NOMO-1 (cell line): ENCODE results near the gene SMC6.

Source experiments
- DNase-seq, 2 experiments: peaks; one replicate each; lab custom pipeline; 2025; ENCODE audit not compliant: unreplicated experiment in 2 of 2; lab: John Stamatoyannopoulos, UW

The SMC6 gene

DNA sequence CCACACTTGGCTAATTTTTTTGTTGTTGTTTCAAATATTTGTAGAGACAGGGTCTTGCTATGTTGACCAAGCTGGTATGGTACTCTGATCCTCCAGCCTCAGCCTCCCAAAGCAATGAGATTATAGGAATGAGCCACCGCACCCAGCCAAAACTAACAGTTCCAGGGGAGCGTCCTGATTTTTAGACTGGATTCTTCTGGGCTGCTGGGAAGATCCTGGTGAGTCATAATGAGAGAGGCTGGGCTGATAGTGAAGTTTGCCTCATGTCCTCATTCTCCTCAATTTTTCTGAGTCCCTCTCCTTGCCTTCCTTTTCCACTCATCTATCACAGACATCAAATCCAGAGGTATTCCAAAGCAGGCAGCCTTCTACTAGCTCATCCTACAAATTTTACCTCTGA, 131.8 kb downstream of the SMC6 start:
- DNase-seq: no peak

DNA sequence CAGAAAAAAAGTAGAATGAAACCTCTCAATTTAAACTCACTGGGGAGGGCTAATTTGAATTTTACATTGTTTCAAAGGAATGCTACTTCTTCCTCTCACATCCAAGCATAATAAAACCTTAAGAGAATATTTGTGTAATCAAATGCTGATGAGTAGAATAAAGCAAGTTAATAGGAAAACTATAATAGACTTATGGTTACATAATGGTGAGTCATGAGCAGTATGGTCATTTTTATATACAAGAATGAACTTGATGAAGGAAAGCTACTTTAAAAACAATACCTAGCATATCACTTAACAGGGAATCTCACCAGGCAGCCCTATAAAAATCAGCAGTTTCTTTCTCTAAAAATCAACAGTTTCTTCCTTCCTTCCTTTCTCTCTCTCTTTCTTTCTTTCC, 132.8 kb downstream of the SMC6 start:
- no peak for DNase-seq

GRCh38 chr2:17620280-17620679, 133.3 kb downstream of the SMC6 start:
- no peak for DNase-seq

DNA sequence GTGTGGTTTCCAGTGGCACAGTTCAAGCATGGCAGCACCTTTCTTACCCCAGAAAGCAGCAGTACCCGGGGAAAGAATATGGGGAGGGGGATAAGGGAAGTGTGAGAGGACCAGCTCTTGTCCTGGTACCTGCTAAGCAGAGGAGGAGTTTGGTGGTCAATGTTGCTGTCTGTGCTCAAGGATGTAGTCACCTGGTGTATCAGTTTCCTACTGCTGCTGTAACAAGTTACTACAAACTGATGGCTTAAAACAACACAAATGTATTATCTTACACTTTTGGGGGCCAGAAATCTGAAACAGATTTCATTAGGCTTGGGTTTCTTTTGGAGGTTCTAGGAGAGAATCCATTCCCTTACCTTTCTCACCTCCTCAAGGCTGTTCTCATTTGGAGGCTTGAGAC, 135.7 kb downstream of the SMC6 start:
- no peak for DNase-seq

DNA sequence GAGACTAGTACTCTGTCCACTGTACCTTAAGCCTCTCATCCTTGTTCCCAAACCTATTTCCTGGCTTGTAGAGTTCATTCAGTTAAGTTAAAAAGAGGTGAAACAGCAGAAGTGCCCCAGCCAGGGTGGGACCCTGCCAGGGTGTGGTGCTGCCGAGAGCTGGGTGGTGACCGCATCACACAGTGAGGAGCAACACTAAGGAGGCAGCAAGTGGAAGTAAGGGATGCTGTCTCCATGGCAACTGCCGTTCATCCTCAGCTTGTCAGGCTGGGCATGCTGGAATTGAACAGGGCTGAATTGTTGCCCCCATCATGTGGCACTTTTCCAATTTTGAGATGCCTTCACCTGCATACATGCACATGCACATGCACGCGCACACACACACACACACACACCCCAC, 136.1 kb downstream of the SMC6 start:
- DNase-seq: no peak

GRCh38 chr2:17616405-17616804, 137.2 kb downstream of the SMC6 start:
- DNase-seq: no peak

DNA sequence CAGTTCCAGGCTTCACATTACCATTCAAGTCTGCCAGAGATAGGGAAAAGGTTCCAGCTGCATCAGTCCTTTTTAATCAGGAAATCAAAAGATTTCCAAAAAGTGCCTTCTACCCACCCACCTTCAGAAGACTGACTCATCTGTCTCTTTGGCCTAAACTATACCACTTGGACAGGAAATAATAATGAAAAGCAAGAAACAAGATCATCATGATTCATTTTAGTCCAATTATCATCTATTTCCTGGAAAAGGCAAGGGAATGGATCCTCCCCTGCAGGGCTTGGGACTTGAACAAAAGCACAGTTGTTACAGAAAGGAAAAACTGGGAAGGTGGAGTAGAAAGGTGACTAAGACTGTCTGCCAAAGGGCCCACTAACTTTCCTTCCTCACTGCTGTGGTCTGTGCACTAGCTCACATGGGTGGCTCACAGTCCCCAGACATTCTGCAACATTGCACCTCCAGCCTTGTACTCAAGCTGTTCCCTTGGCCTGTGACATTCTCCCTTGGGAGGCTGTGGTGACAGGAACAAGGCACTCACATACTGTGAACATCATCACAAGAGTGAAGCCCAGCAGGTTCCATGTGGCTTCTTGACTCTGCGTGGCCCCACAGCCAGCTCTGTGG, 137.8 kb downstream of the SMC6 start:
- no peak for DNase-seq

DNA sequence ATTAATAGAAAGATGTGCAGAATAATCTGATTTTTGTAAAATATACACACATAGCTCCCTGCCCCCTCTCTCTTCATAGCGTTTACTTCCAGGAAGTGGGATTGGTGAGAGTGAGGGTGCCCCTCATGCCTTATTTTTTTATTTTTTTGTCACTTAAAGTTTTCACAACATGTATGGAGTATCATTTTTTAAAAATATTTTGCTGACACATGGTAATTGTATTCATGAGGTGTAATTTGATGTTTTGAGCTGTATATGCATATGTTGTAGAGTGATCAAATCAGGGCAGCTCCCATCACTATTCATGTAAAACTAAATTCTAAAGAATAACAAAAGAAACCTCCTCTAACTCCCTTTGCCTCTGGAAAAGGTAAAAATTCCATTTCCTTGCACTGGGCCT, 138.5 kb downstream of the SMC6 start:
- DNase-seq: no peak

- DNase-seq: no peak
These were observed 139.3 kb downstream of the SMC6 start for GRCh38 chr2:17614174-17614930.
